Measurements from ENCODE around the gene EDIL3. TPM values are rescaled to one million over a fixed set of nuclear protein-coding genes. Genes with fewer than 3 reads are reported as not detected.

EDIL3 gene
- total and polyA plus RNA-seq, 2 donors (not counting 3 experiments of a cell fraction or from before 2014, with no cell fraction given) = 9.1 to 28.8 TPM

DNA sequence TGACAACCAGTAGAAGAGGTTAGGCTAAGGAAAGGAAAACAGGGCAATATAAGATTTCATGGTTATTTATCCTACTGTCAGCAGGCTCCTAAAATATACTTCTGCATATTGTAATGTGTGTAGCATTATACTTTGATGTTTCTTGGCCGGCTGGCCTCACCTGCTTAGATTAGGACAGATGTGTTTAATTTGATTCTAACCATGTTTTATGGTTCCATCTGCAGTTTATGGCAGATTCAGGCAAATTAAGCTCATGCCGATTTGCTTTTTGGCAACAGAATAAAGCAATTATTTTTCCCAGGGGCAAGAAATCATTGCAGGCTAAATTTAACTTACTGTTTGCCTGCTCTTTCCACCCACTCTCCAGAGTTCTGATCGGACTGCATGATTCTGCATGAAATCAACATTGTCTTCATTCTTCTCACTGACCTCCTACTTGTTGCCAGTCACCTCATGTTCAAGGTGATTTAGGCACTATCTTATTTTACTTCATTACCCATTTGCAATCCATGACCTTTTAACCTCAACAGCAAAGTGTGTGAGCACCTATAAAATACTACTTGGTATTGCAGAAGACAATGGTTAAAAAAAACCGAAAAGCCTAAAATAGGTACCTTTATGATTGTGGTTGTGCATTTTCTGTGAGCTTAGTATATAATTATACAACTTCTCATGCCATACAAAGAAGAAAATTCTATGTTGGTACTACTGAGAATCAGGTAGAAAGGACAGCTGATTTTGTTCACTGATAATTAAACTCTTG, 125.2 kb downstream of the EDIL3 start:
- H3K27ac ChIP-seq (ENCODE audit: insufficient read depth, low read depth, low read length) = no peak overlapping the region
- H2AFZ ChIP-seq (ENCODE audit: low read depth, low read length) = no peak overlapping the region
- no peaks in the 10 kb centered on the region for H3K9me3 ChIP-seq (replicated peaks; ENCODE audit: control insufficient read depth, insufficient read depth, low read length)
- no peak for TF ChIP-seq FOS (IDR thresholded peaks at IDR 0.05; ENCODE audit: borderline replicate concordance, insufficient read depth, low read length)
- TF ChIP-seq CTCF (IDR thresholded peaks at IDR 0.05; ENCODE audit: extremely low read depth in 1 of 2, insufficient read depth in 1 of 2, low read depth in 1 of 2, low read length in 2 of 2) = no peak
- no peak for TF ChIP-seq MYC (IDR thresholded peaks at IDR 0.05; ENCODE audit: low read depth, low read length)
- TF ChIP-seq POLR2AphosphoS5 (IDR thresholded peaks at IDR 0.05; ENCODE audit: insufficient read depth, low read depth, low read length) = no peak
- TF ChIP-seq JUN (IDR thresholded peaks at IDR 0.05; ENCODE audit: borderline replicate concordance, insufficient read depth, insufficient read length, low read depth) = no peak
- TF ChIP-seq, protein P1, sequence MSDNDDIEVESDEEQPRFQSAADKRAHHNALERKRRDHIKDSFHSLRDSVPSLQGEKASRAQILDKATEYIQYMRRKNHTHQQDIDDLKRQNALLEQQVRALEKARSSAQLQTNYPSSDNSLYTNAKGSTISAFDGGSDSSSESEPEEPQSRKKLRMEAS (IDR thresholded peaks at IDR 0.05; ENCODE audit: insufficient read depth, insufficient read length) = no peak
- no peak for TF ChIP-seq POLR2A (IDR thresholded peaks at IDR 0.05; ENCODE audit: low read depth, low read length)
- TF ChIP-seq EZH2 (IDR thresholded peaks at IDR 0.05; ENCODE audit: borderline replicate concordance, low read depth, low read length, severe bottlenecking) = no peak
- TF ChIP-seq GATA2 (IDR thresholded peaks at IDR 0.05; ENCODE audit: insufficient read depth, insufficient read length, low read depth, low read length) = no peak
- no peak overlapping the region for H3K4me3 ChIP-seq (replicated peaks in 1 of 3; ENCODE audit: insufficient read depth in 1 of 3, low read depth in 1 of 3, low read length in 3 of 3)
- no peaks in the 10 kb centered on the region for H4K20me1 ChIP-seq (replicated peaks; ENCODE audit: control insufficient read depth, extremely low read depth, insufficient read depth, low read length)
- ChIA-PET POLR2A (no interaction called here), CTCF (no interaction called here)
- FAIRE-seq (peak; percentile 21), DNase-seq (ENCODE audit: low read depth, low spot score) (no peak)
- no peak overlapping the region for H3K4me2 ChIP-seq (ENCODE audit: insufficient read depth, low read length)
- no peaks in the 10 kb centered on the region for H3K4me1 ChIP-seq (ENCODE audit: control insufficient read depth, extremely low read depth, insufficient read depth, low read length)
- intact Hi-C loops (cut with micrococcal nuclease) (no loop called here), dilution Hi-C loops (cut with MboI; ENCODE audit: extremely low pct_ligation_motif_present, low sequenced_read_pairs) (no loop called here)
- no peaks in the 10 kb centered on the region for H3K9me1 ChIP-seq (replicated peaks; ENCODE audit: control insufficient read depth, extremely low read depth, insufficient read depth, low read length)
- H3K27me3 ChIP-seq (ENCODE audit: control insufficient read depth in 2 of 2, insufficient read depth in 2 of 2, low read length in 2 of 2) = no peaks in the 10 kb centered on the region
- no TSS peak for BruUV-seq (replicated peaks)
- no peaks in the 10 kb centered on the region for H3K36me3 ChIP-seq (ENCODE audit: control insufficient read depth in 2 of 2, extremely low read depth in 1 of 2, insufficient read depth in 2 of 2, low read length in 2 of 2)
- no peak overlapping the region for H3K9ac ChIP-seq (replicated peaks; ENCODE audit: extremely low read depth, insufficient read depth, low read length)
- H3K79me2 ChIP-seq (ENCODE audit: control insufficient read depth, insufficient read depth, low read length) = no peaks in the 10 kb centered on the region
